CD14-positive monocyte (primary cell): Measurements from ENCODE around the gene ITM2B. TPM values are rescaled to one million over a fixed set of nuclear protein-coding genes. Genes with fewer than 3 reads are reported as not detected.

Experiments
- DNase-seq, 3 donors: peaks; one replicate each; pipeline ENCODE4 v3.0.0-alpha.2; 2011 to 2022
- H2AFZ ChIP-seq: 2 replicates; pipeline ENCODE4 v1.6.0; 2012; ENCODE audit warnings: mild to moderate bottlenecking, low read depth, low read length, inconsistent platforms; ENCODE audit not compliant: insufficient read depth, poor library complexity, severe bottlenecking
- H3K27ac ChIP-seq, 2 donors: 1 replicate in 1 of 2; 2 replicates in 1 of 2; pipeline ENCODE4 v1.5.1; 2012 to 2013; ENCODE audit warnings: low read length in 2 of 2, control low read depth in 1 of 2, inconsistent platforms in 1 of 2, low read depth in 1 of 2, mild to moderate bottlenecking in 1 of 2
- H3K27me3 ChIP-seq, 2 donors: one replicate each; pipeline versions ENCODE4 v1.6.0 to v1.6.1; 2011 to 2013; ENCODE audit warnings: low read length in 2 of 2; ENCODE audit not compliant: control insufficient read depth in 2 of 2, insufficient read depth in 2 of 2
- H3K36me3 ChIP-seq, 2 donors: replicated peaks in 1 of 2; 1 replicate in 1 of 2; 2 replicates in 1 of 2; pipeline versions ENCODE4 v1.5.1 to v1.6.1; 2012 to 2013; ENCODE audit warnings: low read length in 2 of 2, control low read depth in 1 of 2, inconsistent platforms in 1 of 2, mild to moderate bottlenecking in 1 of 2; ENCODE audit not compliant: insufficient read depth in 2 of 2, control insufficient read depth in 1 of 2
- H3K4me1 ChIP-seq, 2 donors: 1 replicate in 1 of 2; 2 replicates in 1 of 2; pipeline versions ENCODE4 v1.5.1 to v1.6.1; 2012 to 2013; ENCODE audit warnings: low read length in 2 of 2, control low read depth in 1 of 2, inconsistent platforms in 1 of 2, mild to moderate bottlenecking in 1 of 2, moderate library complexity in 1 of 2; ENCODE audit not compliant: insufficient read depth in 2 of 2, control insufficient read depth in 1 of 2
- H3K4me2 ChIP-seq: replicated peaks from 2 replicates; pipeline ENCODE3; 2012; ENCODE audit warnings: low read length, moderate library complexity, mild to moderate bottlenecking; ENCODE audit not compliant: poor library complexity, severe bottlenecking; ENCODE audit errors: extremely low read depth
- H3K4me3 ChIP-seq, 3 experiments: fragments of 200-600 bp in 1 of 3; sonication (generic) in 1 of 3; replicated peaks in 1 of 3; 1 replicate in 2 of 3; 2 replicates in 1 of 3; pipeline ENCODE4 v1.5.1; 2011 to 2013; ENCODE audit warnings: low read length in 3 of 3, mild to moderate bottlenecking in 3 of 3, control low read depth in 2 of 3, low read depth in 2 of 3, inconsistent platforms in 1 of 3, moderate library complexity in 1 of 3
- H3K79me2 ChIP-seq: 2 replicates; pipeline ENCODE4 v1.6.0; 2012; ENCODE audit warnings: mild to moderate bottlenecking, control low read depth, inconsistent platforms, low read length, moderate library complexity; ENCODE audit not compliant: insufficient read depth
- H3K9ac ChIP-seq: 2 replicates; pipeline ENCODE4 v1.6.0; 2017; ENCODE audit warnings: low read length, mild to moderate bottlenecking; ENCODE audit not compliant: insufficient read depth, poor library complexity, severe bottlenecking
- H3K9me3 ChIP-seq, 2 donors: replicated peaks in 1 of 2; 1 replicate in 1 of 2; 2 replicates in 1 of 2; pipeline versions ENCODE4 v1.5.1 to v1.6.1; 2012 to 2013; ENCODE audit warnings: low read length in 2 of 2, control low read depth in 1 of 2; ENCODE audit not compliant: control insufficient read depth in 1 of 2, insufficient read depth in 1 of 2
- H4K20me1 ChIP-seq: 2 replicates; pipeline ENCODE4 v1.6.0; 2012; ENCODE audit warnings: mild to moderate bottlenecking, low read length, control low read depth, moderate library complexity; ENCODE audit not compliant: insufficient read depth
- H3K27ac Mint-ChIP-seq, 7 donors: one replicate each; pipeline ENCODE4 v1.8.0; 2020; ENCODE audit warnings: mild to moderate bottlenecking in 7 of 7, mixed read lengths in 7 of 7, moderate library complexity in 6 of 7, inconsistent platforms in 2 of 7
- H3K27me3 Mint-ChIP-seq, 3 donors: one replicate each; pipeline ENCODE4 v1.8.0; 2021 to 2022; ENCODE audit warnings: low read depth in 3 of 3, mild to moderate bottlenecking in 3 of 3, mixed read lengths in 3 of 3, moderate library complexity in 3 of 3, inconsistent platforms in 1 of 3
- H3K36me3 Mint-ChIP-seq, 2 donors: one replicate each; pipeline ENCODE4 v1.8.0; 2020; ENCODE audit warnings: mixed read lengths in 2 of 2, inconsistent platforms in 1 of 2, mild to moderate bottlenecking in 1 of 2
- H3K4me1 Mint-ChIP-seq: one replicate; pipeline ENCODE4 v1.8.0; 2020; ENCODE audit warnings: mild to moderate bottlenecking, mixed read lengths
- H3K4me3 Mint-ChIP-seq, 2 donors: one replicate each; pipeline ENCODE4 v1.8.0; 2020; ENCODE audit warnings: mild to moderate bottlenecking in 2 of 2, mixed read lengths in 2 of 2, moderate library complexity in 1 of 2
- H3K9me3 Mint-ChIP-seq, 7 donors: one replicate each; pipeline ENCODE4 v1.8.0; 2020 to 2022; ENCODE audit warnings: mixed read lengths in 7 of 7, mild to moderate bottlenecking in 6 of 7, moderate library complexity in 6 of 7, inconsistent platforms in 2 of 7
- WGBS: methylation state at CpG from one replicate; pipeline ENCODE4 v1.1.5; 2013; ENCODE audit warnings: missing lambda C conversion rate; ENCODE audit not compliant: insufficient coverage; 5-methylcytosine and 5-hydroxymethylcytosine counted together
- intact Hi-C, 2 donors: fragments of 100-400 bp; cut with micrococcal nuclease; formaldehyde crosslinking; loops; one replicate each; pipeline versions ENCODE4 v1.15.0 to v1.15.1; 2023
- polyA plus RNA-seq, 3 donors: library from polyadenylated mRNA; depleted of rRNA in 1 of 3; unstranded in 2 of 3; stranded (reverse) in 1 of 3; fragments of 300-500 nt in 2 of 3; fragments of >200 nt in 1 of 3; fragmentation: Illumina TruSeq in 2 of 3; gene quantifications; 1 replicate in 2 of 3; 2 replicates in 1 of 3; pipeline ENCODE4 v1.2.3, GENCODE V29; 2012 to 2021
- TF ChIP-seq, protein P1 (sequence below): fragments of 200-600 bp; IDR thresholded peaks from one replicate; pipeline ENCODE4 v1.8.0; 2022; ENCODE audit warnings: antibody characterized with exemption, mild to moderate bottlenecking

ITM2B gene
- polyA plus RNA-seq, 3 donors = 702 to 1,657 (median 1,502) TPM

DNA sequence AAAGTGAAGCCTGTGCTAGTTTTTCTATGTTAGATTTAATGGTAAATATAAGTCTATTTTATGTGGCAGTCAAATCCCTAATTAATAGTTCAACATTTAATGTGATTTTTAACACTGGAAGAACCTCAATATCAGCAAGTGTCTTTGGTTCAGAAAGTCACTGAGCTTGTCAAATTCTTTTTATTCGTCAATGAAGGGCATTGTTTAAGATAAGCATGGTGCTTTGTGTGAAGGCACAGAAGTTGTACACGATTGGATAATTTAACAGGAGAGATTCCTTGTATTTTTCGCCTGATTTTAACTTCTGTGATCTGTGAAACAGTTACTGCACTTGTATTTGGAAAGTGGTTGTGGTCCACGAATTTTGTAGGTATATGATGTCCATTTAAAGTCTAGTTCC, 40.3 kb downstream of the ITM2B start:
- H3K4me3 ChIP-seq = no peak overlapping the region
- H3K79me2 ChIP-seq = no peaks in the 10 kb centered on the region
- H3K27ac Mint-ChIP-seq = peak overlapping the region in 1 of 7 donors; percentile 5
- H3K36me3 ChIP-seq = peaks cover 0 to 23% of the 10 kb centered on the region in 2 donors
- H3K36me3 Mint-ChIP-seq = peaks cover 14 to 20% of the 10 kb centered on the region in 2 donors
- no peak overlapping the region for H3K4me2 ChIP-seq
- H3K27me3 ChIP-seq = no peaks in the 10 kb centered on the region
- peaks cover 0 to 2% (median 0%) of the 10 kb centered on the region in 7 donors for H3K9me3 Mint-ChIP-seq
- H3K4me1 Mint-ChIP-seq = no peaks in the 10 kb centered on the region
- no peak for DNase-seq
- no peak overlapping the region for H3K4me3 Mint-ChIP-seq
- no peaks in the 10 kb centered on the region for H3K27me3 Mint-ChIP-seq
- no peak overlapping the region for H2AFZ ChIP-seq
- peaks cover 21% of the 10 kb centered on the region for H4K20me1 ChIP-seq
- no peaks in the 10 kb centered on the region for H3K9me3 ChIP-seq
- no peak overlapping the region for H3K27ac ChIP-seq
- no peak overlapping the region for H3K9ac ChIP-seq
- TF ChIP-seq, protein P1, sequence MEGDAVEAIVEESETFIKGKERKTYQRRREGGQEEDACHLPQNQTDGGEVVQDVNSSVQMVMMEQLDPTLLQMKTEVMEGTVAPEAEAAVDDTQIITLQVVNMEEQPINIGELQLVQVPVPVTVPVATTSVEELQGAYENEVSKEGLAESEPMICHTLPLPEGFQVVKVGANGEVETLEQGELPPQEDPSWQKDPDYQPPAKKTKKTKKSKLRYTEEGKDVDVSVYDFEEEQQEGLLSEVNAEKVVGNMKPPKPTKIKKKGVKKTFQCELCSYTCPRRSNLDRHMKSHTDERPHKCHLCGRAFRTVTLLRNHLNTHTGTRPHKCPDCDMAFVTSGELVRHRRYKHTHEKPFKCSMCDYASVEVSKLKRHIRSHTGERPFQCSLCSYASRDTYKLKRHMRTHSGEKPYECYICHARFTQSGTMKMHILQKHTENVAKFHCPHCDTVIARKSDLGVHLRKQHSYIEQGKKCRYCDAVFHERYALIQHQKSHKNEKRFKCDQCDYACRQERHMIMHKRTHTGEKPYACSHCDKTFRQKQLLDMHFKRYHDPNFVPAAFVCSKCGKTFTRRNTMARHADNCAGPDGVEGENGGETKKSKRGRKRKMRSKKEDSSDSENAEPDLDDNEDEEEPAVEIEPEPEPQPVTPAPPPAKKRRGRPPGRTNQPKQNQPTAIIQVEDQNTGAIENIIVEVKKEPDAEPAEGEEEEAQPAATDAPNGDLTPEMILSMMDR = no peak
- 100% methylated on average over 3 of the region's 4 CpGs for WGBS
- H3K4me1 ChIP-seq = no peaks in the 10 kb centered on the region
- intact Hi-C loops = no loop called here

DNA sequence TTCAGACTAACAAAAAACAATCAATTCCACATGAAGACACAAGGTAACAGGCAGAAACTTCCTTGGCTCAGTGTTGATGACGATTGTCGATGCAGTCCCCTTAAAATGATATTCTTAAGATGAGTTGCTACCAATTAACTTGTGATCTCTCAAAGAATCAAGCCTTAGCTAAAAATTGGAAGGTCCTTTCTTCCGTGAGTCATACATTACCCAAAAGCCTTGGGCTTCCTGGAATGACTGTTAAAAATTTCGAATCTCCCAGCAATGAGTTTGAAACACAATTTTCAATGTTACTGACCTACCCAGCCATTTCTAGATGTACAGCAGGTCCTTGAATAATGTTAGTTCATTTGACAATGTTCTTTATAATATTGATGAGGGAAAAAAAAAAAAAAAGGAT, 42.5 kb downstream of the ITM2B start:
- Histone ChIP-seq H3K27me3 (no peaks in the 10 kb centered on the region), H2AFZ (no peak overlapping the region), H3K27ac (no peak overlapping the region), H3K4me2 (no peak overlapping the region), H3K4me1 (no peaks in the 10 kb centered on the region), H3K9ac (no peak overlapping the region), H3K36me3 (peaks cover 0 to 2% of the 10 kb centered on the region in 2 donors), H3K9me3 (no peaks in the 10 kb centered on the region), H4K20me1 (no peaks in the 10 kb centered on the region), H3K4me3 (no peak overlapping the region), H3K79me2 (no peaks in the 10 kb centered on the region)
- Mint-ChIP-seq H3K4me3 (no peak overlapping the region), H3K9me3 (peaks cover 0 to 2% (median 0%) of the 10 kb centered on the region in 7 donors), H3K27me3 (no peaks in the 10 kb centered on the region), H3K36me3 (peaks cover 0 to 2% of the 10 kb centered on the region in 2 donors), H3K27ac (no peak overlapping the region), H3K4me1 (no peaks in the 10 kb centered on the region)
- DNase-seq = no peak
- intact Hi-C loops = no loop called here
- no CpG with 5 or more reads among the region's 4 CpGs for WGBS
- TF ChIP-seq, protein P1 = no peak
